Left ventricle myocardium inferior (tissue), 1 donor: ENCODE measurements around the gene SPX. TPM values are rescaled to one million over a fixed set of nuclear protein-coding genes. Genes with fewer than 3 reads are reported as not detected.

Source experiments
- DNase-seq: peaks from one replicate; pipeline ENCODE4 v3.0.0-alpha.2; 2020
- H3K27ac ChIP-seq: fragments of 200-600 bp; replicated peaks from 2 replicates; pipeline ENCODE4 v1.8.0; 2021
- H3K27me3 ChIP-seq: fragments of 200-600 bp; 2 replicates; pipeline ENCODE4 v1.8.0; 2021; ENCODE audit warnings: low read depth
- H3K36me3 ChIP-seq: fragments of 200-600 bp; 2 replicates; pipeline ENCODE4 v1.8.0; 2021
- H3K4me1 ChIP-seq: fragments of 200-600 bp; 2 replicates; pipeline ENCODE4 v1.8.0; 2021
- H3K4me3 ChIP-seq: fragments of 200-600 bp; 2 replicates; pipeline ENCODE4 v1.8.0; 2021; ENCODE audit warnings: mild to moderate bottlenecking, moderate library complexity
- H3K9me3 ChIP-seq: fragments of 200-600 bp; replicated peaks from 2 replicates; pipeline ENCODE4 v1.8.0; 2021
- intact Hi-C: fragments of 100-400 bp; cut with micrococcal nuclease; formaldehyde crosslinking; loops from one replicate; pipeline ENCODE4 v1.11.0; 2022
- total RNA-seq: library from RNA; stranded (reverse); fragmentation: NEBNext Ultra II Directional; extraction: Animal tissue kit (Norgen Biotek cat#: 25700); gene quantifications from one replicate; pipeline ENCODE4 v1.2.1, GENCODE V29; 2021
- TF ChIP-seq, protein P1 (sequence below): fragments of 200-600 bp; IDR thresholded peaks from 2 replicates; pipeline ENCODE4 v1.8.0; 2021; ENCODE audit warnings: antibody characterized with exemption, mild to moderate bottlenecking, borderline replicate concordance
- donor health status: DM: no; HTN: yes; CAD: no; lungs with severe emphysema.

Gene SPX
- total RNA-seq, 1 donor from 2014 or later, result 16.5 TPM

DNA sequence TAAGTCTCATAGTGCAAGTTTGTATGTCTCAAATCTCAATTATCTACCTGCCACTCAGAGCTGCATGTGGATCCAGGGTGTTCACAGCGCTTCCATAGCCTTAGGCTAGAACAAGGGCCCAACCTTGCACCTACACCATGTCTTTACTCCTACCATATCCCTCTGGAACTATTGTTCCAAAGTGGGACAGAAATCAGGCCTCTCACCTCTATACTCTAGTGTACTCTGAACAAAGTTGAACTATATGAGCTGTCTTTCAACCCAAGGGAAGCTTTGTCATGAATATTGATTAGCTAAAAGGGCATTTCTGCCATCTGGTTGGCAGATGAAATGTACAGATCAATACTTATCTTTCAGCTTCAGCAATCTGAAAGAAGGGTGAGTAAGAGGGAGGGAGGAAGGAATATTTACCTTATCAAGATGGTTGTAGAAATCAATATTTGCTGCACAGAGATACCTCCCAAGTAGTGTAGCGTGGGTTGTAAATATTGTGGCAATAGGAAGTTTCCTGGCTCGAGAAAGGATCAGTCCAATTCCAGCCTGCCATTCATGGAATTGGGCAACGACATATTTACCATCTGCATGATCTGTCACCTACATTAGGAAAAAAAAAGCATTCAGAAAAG lies 47.8 kb downstream of the SPX start:
- H3K4me1 ChIP-seq, result no peaks in the 10 kb centered on the region
- no peak overlapping the region for H3K27ac ChIP-seq
- no peak for DNase-seq
- intact Hi-C loops, result no loop called here
- no peak overlapping the region for H3K4me3 ChIP-seq
- H3K27me3 ChIP-seq, result no peaks in the 10 kb centered on the region
- H3K9me3 ChIP-seq, result no peaks in the 10 kb centered on the region
- TF ChIP-seq, protein P1, sequence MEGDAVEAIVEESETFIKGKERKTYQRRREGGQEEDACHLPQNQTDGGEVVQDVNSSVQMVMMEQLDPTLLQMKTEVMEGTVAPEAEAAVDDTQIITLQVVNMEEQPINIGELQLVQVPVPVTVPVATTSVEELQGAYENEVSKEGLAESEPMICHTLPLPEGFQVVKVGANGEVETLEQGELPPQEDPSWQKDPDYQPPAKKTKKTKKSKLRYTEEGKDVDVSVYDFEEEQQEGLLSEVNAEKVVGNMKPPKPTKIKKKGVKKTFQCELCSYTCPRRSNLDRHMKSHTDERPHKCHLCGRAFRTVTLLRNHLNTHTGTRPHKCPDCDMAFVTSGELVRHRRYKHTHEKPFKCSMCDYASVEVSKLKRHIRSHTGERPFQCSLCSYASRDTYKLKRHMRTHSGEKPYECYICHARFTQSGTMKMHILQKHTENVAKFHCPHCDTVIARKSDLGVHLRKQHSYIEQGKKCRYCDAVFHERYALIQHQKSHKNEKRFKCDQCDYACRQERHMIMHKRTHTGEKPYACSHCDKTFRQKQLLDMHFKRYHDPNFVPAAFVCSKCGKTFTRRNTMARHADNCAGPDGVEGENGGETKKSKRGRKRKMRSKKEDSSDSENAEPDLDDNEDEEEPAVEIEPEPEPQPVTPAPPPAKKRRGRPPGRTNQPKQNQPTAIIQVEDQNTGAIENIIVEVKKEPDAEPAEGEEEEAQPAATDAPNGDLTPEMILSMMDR, result no peak
- H3K36me3 ChIP-seq, result no peaks in the 10 kb centered on the region

DNA sequence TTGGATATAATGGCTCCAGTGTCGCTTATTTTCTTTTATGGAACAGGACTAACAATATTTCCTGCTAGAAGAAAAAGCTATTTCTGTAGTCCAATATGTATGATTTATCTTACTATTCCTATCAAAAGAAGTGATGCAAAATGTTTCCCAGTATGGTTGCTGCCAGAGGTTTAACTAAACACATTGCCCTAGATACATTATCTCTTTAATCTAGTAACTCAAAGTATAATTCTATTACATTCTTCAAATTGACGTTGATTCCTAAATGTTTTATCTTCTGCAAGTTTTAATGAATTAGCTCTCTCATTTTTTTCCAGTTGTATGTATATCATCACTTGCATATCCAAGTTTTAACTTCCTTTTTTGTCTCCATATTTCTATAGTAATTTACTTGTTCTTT lies 50.3 kb downstream of the SPX start:
- DNase-seq, result no peak
- no peaks in the 10 kb centered on the region for H3K9me3 ChIP-seq
- TF ChIP-seq, protein P1, result no peak
- H3K27me3 ChIP-seq, result no peaks in the 10 kb centered on the region
- no peaks in the 10 kb centered on the region for H3K4me1 ChIP-seq
- no peak overlapping the region for H3K4me3 ChIP-seq
- no peak overlapping the region for H3K27ac ChIP-seq
- no peaks in the 10 kb centered on the region for H3K36me3 ChIP-seq
- intact Hi-C loops, result no loop called here

DNA sequence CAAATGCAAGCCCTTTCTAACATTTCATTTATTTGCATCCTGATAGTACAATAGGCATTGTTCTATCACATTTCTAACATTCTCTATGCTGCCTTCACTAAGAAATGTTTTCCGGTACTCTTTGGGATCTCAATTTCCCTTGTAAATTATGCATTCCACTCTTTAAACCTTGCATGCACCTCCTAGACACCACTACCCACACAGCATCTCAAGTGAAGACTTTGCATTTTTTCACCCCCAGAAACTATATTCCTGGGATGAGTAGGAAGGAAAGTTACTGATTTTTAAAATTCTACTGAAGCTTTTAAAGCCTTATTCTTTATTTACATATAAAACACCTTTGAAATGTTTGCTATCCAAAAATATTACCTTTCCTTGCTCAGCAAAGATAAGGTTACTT lies 51.4 kb downstream of the SPX start:
- intact Hi-C loops, result no loop called here
- Histone ChIP-seq H3K9me3 (no peaks in the 10 kb centered on the region), H3K27me3 (no peaks in the 10 kb centered on the region), H3K4me1 (no peaks in the 10 kb centered on the region), H3K4me3 (no peak overlapping the region), H3K36me3 (no peaks in the 10 kb centered on the region), H3K27ac (no peak overlapping the region)
- TF ChIP-seq, protein P1, result no peak
- DNase-seq, result no peak

- no peak for DNase-seq
- Histone ChIP-seq H3K9me3 (no peaks in the 10 kb centered on the region), H3K27me3 (no peaks in the 10 kb centered on the region), H3K4me3 (no peak overlapping the region), H3K4me1 (no peaks in the 10 kb centered on the region), H3K36me3 (no peaks in the 10 kb centered on the region), H3K27ac (no peak overlapping the region)
- intact Hi-C loops, result no loop called here
- TF ChIP-seq, protein P1, result no peak
Measured at GRCh38 chr12:21580748-21581516, 54.8 kb downstream of the SPX start.

Other genes starting within 250 kb of the SPX start
- not detected for gene SLCO1A2, start 191.4 kb upstream of the SPX start, total RNA-seq
- not detected for gene IAPP, start 153.4 kb upstream of the SPX start, total RNA-seq
- 17.6 TPM for gene PYROXD1, start 88.6 kb upstream of the SPX start, total RNA-seq
- gene RECQL, start 24.7 kb upstream of the SPX start, total RNA-seq, result 23.1 TPM
- gene GOLT1B, start 24.5 kb upstream of the SPX start, total RNA-seq, result 17.5 TPM
- gene GYS2, start 78.6 kb downstream of the SPX start, total RNA-seq, result not detected
- 2,441 TPM for gene LDHB, start 131.5 kb downstream of the SPX start, total RNA-seq
- gene KCNJ8, start 248.4 kb downstream of the SPX start, total RNA-seq, result 51.3 TPM